Measurements from ENCODE around the gene RNF115.

GRCh38 chr1:145858238-145858900 lies 34.5 kb upstream of the RNF115 start:
- TF ChIP-seq CTCF (IDR thresholded peaks at IDR 0.05) (no peak), POLR2A (IDR thresholded peaks at IDR 0.05) (no peak)

Measured in ovary (tissue), 3 donors.